ENCODE data around the gene UNC80.

UNC80 gene

DNA sequence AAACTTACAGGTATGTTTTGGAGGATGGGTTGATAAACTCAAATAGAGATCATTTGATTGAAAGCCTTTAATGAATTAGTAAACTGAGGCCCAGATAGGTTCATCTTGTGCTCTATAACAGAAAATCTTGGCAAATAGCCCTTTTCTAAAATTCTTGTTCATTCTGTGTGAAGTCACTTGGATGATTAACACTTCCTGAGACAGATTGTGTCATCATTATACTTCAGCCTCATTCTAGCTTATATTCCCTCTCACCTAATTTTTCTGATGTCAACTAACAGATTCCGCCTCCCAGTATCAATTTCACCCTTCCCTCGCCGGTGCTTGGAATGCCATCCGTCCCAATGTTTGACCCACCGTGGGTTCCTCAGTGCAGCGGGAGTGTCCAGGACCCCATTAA is 146.6 kb downstream of the UNC80 start:
- no peak for DNase-seq

DNA sequence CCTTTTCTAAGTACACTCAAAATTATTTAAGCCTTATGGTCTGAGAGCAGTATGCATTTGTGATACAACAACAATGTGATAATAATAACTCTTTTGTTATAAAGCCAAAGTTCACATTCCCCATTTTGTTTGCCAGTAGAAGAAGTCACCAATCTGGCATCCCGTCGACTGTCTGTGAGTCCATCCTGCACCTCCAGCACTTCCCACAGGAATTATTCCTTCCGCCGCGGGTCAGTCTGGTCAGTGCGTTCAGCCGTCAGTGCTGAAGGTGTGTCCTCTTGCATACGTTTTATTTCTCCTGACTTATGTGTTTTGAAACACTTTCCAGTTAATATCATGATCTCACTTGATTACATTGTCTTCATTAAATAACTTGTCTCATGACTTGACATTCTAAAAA is 150.5 kb downstream of the UNC80 start:
- no peak for DNase-seq

DNA sequence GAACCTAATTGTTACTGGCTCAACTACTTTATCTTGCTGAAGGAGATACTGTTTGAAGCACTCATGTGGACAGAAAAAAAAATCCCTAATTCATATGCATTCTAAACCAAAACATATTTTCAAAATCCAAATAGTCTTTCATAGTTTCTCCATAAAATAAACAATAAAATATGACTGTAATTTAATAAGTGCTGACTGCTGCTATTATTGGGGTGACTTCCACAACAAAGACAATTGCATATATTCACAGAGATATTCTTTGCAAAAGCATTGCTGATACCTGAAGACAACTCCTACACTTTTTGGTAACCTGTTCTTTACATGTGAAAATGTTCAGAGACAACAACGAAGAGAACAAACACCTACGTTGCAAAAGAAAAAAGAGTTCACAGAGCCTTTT is 157.7 kb downstream of the UNC80 start:
- no peak for DNase-seq

DNA sequence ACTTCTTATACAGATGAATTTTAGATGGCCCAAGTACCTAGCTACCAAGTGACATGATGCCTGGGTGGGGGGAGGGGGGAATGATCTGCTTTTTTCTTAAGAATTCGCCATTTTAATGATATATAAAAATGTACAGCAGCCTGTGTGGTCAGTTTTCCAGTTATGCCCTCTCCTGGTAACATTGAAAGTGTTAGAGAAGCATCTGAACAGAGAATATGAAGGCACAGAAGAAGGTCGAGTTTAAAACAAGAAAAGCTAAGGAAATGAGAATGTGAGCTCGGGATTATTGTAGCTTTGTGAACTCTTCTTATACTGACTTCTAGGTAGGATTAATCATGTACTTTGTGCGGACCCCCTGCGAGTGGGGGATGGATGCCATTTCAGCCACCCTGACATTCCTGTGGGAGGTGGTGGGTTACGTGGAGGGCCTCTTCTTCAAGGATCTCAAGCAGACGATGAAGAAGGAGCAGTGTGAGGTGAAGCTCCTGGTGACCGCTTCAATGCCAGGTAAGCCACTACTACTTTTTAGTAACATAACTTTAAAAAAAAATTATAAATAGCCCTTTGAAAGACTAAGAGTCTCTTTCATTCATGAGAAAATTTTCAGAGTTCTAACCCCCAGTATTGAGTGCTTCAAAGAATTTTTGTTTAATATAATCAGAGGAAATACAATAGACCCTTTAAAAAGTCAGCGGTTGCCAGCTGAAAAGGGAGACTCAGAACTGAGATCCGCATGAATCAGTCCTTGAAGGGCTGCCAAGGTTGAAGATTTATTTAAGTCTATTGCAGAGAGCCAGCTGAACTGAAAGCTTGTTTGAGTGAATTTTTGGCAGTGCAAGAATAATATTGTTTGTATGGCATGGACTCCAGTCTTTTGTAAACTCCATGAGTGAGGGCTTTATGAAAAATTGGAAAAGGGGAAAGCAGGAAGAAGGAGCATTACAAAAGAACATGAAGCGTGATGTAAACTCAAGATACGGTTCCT is 162.2 kb downstream of the UNC80 start:
- no peak for DNase-seq

DNA sequence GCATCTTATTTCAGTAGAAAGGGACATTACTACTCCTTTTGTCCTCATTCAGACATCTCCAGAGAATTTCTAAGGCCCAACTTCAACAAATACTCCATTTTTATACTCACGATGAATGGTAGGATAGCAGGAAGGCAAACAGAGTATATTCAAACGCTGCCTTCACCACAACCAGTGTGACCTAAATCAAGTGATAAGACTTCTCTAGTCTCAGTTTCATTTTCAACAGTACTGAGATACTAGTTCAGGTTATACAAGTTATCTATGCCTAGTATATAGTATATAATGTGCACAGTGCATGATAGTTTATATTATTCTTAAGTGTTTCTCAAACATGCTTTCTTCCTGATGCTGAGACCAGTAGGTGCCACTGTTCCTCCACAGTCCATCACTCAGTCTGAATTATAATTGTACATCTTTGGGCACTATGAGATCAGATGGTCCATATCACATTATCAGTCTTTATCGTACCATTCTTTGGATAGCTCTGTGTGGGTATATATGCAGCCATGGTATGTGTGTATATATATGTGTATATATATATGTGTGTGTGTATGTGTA is 164.6 kb downstream of the UNC80 start:
- DNase-seq, result no peak

DNA sequence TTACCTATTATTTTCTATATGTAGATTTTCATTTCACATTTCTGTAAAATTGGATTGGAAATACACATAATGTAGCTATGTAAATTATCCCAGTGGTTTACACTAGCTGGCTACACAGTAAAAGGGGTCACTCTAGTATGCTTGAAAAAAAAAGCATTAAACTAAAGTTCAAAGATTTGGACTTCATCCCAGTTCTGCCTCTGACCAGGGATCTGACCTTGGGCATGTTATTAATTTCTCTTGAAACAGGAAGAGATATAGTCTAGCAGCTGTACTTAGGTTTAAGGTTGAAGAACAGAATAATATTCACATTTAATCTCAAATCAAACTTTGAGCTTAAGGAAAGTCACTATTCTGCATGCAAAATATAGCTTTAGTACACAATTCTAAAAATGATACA is 166.3 kb downstream of the UNC80 start:
- no peak for DNase-seq

DNA sequence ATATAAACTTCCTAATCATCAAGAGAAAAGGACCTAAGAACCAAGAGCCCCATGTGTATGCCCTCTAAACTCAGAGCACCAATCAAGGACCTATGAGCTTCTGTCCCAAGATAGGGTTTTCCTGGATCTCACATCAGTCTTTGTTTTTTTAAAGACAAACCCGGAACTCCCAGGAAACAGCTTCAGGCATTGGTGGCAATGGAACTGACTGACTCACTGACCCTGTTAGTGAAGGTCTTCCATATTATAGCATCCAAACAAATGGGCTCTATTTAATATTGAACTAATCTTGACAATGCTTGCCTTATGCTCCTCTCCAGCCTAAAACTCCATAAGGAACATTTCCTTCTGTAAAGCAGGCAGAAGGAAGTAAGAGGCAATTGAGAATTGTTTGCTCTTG is 167.3 kb downstream of the UNC80 start:
- no peak for DNase-seq

DNA sequence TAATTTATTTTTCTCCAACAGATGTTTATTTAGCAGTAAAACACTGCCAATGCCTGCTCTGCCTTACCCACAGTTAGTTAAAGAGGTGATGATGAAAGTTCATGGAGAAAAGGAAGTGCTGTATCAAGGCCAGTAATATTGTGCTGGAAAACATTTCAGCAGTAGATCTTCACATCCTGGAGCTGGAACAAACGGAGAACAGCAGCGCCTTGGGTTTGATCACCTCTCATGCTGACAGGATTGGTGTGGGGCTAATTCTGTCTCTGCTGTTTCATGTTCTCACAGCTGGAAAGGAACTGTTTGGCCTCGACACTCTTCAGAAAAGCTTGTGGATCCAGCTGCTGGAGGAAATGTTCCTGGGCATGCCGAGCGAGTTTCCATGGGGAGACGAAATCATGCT is 169.3 kb downstream of the UNC80 start:
- DNase-seq, result no peak

DNA sequence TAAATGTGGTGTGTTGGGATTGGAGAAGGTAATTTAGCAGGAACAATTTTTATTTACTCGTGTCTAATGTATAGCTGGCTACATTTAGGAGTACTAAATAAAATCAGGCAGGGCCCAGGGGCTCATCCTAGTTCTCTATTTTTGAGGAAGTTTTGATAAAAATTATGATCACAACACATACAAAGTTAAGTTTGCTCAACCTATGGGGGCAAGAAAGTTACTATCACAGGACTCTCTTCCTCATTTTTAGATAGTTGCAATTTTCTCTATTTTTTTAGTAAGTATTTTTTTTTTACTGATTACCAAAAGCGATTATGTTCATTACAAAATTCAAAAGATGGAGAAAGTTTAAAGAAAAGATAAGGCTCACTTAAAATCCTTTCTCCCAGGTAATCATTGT is 170.8 kb downstream of the UNC80 start:
- no peak for DNase-seq

DNA sequence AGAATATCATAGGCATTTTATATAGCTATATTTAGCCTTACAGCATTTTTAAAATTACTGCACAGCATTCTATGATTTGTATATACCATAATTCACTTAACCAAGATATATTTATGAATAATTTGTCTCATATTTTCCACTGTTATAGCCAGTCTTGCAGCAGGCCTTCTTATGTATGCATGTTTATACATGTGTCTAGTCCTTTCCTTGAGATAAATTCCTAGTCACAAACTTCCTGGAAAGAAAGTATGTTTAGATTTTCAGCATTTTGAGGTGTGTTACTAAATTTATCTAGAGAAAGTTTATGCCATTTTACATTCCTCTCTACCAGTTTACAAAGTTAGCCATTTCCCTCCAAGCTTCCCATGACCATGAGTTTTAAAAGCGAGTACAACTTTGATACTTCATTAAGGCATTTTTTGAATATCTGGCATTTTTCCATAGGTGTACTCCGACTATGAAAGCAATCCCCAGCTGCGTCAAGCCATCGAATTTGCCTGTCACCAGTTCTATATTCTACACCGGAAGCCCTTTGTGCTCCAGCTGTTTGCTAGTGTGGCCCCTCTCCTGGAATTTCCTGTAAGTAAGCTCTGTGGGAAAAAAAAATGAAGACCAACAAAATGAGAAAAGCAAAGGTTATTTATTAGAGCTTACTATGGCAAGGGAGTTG is 171.4 kb downstream of the UNC80 start:
- DNase-seq, result no peak

DNA sequence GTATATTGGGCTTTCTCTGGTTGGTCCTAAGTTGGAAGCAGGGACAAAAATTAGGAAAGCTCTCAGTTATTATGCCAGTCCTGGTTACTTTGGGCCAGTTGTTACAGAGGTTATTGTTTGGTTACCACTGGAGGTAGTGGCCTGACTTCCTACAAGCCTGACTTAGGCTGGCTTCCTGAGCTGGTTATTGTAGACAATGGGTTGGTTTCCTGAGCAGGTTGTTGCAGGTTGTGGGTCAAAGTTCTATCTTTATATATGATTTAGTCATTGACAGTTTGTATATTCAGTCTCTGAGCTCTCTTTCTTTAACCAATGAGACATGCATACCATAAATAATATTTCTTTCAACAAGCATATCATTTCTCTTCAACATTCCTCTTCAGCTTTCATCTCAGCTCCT is 172.1 kb downstream of the UNC80 start:
- DNase-seq, result no peak

DNA sequence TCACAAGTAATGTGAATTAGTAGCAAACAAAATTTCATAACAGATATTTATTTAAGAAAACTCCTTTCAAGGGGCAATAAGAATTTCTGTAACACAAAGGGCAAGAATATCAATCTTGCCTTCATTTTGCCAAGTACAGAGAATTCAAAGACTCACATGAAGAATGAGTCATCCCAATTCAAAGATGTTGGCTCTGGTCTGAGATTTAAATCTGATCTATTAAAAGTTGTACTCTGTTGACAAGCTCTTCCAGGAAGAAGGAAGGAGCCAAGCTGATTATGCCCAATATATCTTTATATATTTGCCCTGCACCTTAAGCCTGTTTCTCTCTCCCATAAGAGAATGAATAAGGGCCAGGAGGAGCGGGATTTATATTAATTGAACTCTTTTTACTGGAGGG is 174.9 kb downstream of the UNC80 start:
- DNase-seq, result no peak

DNA sequence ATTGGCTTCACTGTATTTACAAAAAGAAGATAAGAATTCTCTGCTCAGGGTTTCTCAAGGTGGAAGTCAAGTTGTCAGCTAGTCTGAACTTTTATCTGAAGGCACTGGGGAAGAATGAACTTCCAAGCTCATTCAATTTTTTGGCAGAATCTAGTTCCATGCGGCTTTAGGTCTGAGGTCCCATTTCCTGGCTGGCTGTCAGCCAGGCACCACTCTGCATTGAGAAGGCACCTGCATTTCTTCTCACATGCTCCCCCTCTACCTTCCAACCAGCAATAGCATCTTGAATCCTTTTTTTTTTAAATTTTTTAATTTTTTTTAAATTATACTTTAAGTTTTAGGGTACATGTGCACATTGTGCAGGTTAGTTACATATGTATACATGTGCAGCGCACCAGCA is 184.6 kb downstream of the UNC80 start:
- no peak for DNase-seq

DNA sequence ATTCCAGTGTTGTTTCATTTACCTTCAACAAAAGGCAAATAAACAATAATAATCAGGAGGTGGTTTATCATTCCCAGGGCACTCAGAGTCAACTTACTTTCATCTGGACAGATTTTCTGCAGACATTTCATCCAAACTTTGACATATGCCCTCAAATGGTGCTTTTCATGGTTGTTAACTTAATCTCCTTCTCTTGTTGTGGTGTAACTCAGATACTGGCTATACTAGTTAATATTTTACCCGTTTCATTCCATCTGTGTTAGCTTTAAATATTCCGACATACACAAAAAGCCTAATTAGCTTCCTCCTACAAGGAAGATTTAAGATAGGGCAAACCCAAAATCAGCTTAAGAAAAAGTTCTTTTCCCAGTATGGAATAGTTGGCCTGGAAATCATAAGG is 186.4 kb downstream of the UNC80 start:
- no peak for DNase-seq

DNA sequence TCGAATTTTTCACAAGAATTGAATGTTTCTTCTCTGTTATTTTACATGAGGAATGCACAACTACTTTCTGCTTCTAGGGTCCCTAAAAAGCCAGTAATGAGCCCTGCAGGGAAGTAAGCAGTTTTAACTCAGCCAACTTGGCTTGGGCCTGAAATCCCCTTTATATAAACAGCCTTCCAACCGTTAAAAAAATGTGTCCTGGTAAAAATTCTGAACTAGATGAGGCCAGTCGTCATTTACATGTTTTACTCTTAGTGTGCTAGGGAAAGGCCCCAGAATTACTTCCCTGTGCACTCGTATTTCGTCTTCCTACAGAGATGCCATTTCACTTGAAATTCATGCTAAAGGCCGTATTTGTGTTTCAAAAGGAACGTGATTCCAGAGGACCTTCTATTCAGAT is 188.4 kb downstream of the UNC80 start:
- no peak for DNase-seq

DNA sequence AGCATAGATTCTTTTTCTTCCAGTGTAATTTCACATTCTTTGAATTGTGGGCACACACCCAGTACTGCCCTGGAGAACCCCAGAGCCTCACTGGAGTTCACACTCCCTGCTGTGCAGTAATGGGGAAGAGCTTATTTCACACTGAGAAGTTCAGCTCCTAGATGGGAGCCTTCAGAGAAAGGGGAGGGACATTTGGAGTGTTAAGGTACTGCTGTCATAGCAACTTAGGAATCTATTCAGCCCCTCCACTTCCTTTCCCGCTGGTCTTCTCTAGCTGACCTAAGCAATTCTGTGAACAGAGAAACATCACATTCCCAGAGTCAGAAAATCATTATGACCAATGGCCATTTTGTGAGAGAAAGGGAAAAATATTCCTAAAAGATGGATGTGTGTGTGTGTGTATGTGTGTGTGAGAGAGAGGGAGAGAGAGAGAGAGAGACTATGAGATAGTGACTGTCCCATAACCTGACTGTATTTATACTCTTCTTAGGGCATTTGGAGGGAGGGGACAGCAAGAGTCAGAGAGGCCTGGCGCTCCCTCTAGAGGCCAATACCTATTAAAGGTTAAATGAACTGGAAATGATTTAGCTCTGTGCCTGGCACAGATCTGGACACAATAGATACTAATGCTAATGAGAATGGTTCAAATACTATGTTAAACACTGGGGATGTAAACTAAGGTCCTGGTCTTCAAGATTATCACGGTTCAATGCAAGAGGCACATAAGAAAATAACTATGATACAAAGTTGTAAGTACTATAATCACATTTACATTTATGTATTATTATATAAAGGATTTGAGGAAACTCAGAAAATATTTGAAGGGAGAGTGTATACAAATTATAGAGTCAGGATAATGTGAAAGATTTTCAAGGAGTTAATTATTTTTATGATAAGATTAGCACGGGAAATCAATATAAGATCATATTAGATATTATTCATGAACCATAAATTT is 189.3 kb downstream of the UNC80 start:
- peak; percentile 29 for DNase-seq

DNA sequence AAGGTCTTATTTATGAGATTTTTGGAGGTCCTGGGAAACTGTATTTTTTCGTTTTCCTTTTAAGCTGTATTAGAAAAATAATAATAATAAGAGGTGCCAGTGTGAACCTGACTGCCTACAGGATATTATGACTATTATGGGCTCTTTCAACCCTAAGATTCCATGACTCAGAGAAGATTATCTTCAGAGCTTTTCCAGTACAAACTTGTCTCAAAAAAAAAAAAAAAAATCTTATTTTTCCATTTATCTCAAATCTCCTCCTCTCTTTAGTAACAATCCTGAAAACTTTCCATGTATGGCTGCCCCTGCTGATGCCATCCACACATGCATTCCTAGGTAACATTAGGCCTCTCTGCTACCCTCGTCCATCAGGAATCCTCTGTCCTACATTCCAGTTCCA is 194.1 kb downstream of the UNC80 start:
- no peak for DNase-seq

DNA sequence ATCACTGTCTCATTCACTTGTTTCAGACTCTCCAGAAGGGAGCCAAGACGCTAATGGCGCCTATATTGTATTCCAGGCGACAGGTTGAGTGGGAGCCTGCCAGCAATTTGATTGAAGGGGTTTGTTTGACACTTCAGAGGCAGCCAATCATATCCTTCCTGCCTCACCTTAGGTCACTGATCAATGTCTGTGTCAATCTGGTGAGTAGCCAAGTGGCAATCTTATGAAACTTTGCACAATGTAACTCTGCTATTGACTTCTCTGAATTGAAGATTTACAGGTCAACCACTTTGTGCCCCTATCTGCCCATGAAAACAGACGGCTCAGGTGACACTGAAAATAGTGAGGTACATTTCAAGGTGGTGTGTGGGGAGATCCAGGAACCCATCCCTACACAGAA is 198.1 kb downstream of the UNC80 start:
- DNase-seq, result no peak

DNA sequence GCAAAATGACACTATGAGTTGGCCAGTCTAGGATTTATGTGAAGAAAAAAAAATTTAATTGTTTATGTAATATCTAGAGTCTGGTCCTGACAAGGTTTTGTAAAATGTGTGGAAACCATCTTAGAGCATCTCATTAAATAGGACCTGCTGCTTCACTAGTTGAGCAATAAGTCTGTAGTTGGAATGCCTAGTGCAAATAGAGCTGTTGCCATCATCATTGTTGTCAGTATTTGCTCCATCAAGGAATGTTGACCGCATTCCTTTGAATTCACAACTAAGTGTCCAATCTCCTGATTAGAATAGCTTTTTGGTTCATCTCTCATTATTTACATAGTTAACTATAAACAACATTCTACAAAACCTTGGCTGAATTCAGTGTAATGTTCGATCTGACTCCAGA is 198.6 kb downstream of the UNC80 start:
- DNase-seq, result no peak

DNA sequence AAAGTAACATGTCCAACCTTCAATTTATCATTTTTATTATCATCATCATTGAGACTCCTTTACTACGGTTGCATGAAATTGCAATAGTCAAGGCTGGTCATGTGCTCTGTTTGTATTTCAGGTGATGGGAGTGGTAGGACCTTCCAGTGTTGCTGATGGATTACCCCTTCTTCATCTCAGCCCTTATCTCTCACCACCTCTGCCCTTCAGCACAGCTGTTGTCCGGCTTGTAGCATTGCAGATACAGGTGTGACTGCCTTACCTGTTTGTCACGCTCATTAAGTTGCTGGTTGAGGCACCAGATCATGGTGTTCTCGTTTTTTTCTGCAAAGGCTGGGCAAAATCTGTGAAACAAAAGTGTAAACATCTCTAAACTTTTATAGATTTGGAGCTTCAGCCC is 199.1 kb downstream of the UNC80 start:
- no peak for DNase-seq

DNA sequence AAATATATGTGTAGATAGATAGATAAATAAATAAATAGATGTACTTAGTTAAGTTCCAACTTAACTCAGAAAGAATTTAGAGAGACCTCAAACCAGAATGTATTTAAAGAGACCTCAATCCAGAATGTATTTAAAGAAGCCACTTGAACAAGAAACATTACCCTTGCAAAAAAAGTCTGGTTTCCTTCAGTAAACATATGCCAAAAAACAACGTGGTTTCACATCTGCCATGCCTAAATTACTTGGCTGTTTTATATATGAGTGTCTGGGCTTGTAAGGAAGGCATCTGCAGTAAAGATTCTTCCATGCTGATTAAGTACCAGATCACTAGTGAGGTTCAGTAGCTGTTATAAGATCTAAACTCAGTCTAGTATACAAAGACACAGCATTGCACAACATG is 201.7 kb downstream of the UNC80 start:
- DNase-seq, result no peak

DNA sequence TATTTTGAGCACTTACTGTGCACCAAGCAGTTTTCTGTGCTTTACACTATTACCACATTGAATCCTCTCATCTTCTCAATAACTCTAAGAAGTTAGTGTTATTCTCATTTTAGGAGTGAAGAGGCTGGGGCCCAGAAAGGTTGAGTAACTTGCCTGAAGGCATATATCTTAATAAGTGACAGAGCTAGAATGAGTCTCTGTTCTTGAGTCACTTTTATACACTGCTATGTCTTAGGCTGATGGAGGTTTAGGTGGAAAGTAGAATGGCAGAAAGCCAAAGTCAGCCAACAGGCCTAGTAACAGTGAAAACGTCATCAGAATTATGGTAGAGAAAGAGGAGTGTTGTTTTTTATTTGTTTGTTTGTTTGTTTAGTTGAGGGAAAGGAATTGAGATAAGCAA is 202.9 kb downstream of the UNC80 start:
- DNase-seq, result no peak

Data from activated naive CD4-positive, alpha-beta T cell treated with Interleukin-2 at 50 U/mL for 16 hours (primary cell).